ENCODE measurements around the gene MGMT. TPM values are rescaled to one million over a fixed set of nuclear protein-coding genes. Genes with fewer than 3 reads are reported as not detected.

Gene MGMT
- total RNA-seq, 4 donors from 2014 or later: 16.5 to 37.5 (median 32.1) TPM

DNA sequence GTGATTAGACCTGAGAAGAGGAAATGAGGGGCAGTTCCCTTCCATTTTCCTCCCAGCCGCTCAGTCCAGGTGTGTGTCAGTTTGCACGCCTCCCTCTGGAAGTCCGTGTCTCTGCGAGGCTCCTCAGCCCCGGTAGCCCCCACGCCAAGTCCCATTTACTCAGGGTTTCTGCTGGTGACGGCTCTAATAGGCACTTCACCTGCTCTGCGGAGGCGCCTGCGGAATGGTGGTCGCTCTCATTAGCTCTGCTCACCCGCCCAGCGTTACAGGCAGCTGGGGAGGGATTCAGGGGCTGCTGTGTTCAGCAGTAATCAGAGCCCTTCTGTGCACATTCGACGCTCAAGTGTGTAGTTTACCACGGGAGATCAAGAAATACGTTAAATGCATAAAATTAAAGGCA is 179.9 kb downstream of the MGMT start:
- Histone ChIP-seq H3K27ac (no peak overlapping the region), H3K4me3 (no peak overlapping the region), H3K36me3 (peaks cover 0 to 4% of the 10 kb centered on the region in 2 donors), H3K9me3 (no peaks in the 10 kb centered on the region), H3K27me3 (no peaks in the 10 kb centered on the region), H3K4me1 (no peaks in the 10 kb centered on the region)
- WGBS, 2 donors (ENCODE audit: low coverage in 1 of 2): 75 to 100% methylated on average over 1 to 4 of the region's 17 CpGs
- ATAC-seq: no peak
- no peak for TF ChIP-seq POLR2AphosphoS5 (IDR thresholded peaks at IDR 0.05)
- TF ChIP-seq, protein P1, sequence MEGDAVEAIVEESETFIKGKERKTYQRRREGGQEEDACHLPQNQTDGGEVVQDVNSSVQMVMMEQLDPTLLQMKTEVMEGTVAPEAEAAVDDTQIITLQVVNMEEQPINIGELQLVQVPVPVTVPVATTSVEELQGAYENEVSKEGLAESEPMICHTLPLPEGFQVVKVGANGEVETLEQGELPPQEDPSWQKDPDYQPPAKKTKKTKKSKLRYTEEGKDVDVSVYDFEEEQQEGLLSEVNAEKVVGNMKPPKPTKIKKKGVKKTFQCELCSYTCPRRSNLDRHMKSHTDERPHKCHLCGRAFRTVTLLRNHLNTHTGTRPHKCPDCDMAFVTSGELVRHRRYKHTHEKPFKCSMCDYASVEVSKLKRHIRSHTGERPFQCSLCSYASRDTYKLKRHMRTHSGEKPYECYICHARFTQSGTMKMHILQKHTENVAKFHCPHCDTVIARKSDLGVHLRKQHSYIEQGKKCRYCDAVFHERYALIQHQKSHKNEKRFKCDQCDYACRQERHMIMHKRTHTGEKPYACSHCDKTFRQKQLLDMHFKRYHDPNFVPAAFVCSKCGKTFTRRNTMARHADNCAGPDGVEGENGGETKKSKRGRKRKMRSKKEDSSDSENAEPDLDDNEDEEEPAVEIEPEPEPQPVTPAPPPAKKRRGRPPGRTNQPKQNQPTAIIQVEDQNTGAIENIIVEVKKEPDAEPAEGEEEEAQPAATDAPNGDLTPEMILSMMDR (IDR thresholded peaks at IDR 0.05): no peak

DNA sequence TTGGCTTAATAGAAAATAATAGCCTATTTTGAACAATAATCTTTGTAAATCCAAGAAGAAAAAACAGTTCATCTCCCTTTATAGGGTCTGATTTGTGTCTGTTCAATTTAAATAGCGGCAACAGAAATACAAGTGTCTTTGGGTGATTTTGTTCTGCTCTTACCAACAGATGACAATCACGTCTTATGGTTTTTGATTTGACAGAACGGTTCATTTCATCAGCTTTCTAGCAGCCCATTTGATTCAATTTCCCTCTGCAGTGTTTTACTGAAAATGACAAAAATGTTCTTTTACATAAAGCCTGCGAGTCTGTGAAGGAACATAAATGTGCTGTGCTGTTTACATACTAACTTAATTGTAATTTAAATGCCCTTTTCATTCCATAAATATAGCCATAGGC is 180.5 kb downstream of the MGMT start:
- no peak for TF ChIP-seq POLR2AphosphoS5 (IDR thresholded peaks at IDR 0.05)
- H3K4me3 ChIP-seq: no peak overlapping the region
- H3K36me3 ChIP-seq: peaks cover 0 to 4% of the 10 kb centered on the region in 2 donors
- ATAC-seq: no peak
- no peaks in the 10 kb centered on the region for H3K4me1 ChIP-seq
- H3K9me3 ChIP-seq: no peaks in the 10 kb centered on the region
- no peaks in the 10 kb centered on the region for H3K27me3 ChIP-seq
- no peak overlapping the region for H3K27ac ChIP-seq
- 80 to 91% methylated on average over 4 of the region's 4 CpGs for WGBS, 2 donors (ENCODE audit: low coverage in 1 of 2)

DNA sequence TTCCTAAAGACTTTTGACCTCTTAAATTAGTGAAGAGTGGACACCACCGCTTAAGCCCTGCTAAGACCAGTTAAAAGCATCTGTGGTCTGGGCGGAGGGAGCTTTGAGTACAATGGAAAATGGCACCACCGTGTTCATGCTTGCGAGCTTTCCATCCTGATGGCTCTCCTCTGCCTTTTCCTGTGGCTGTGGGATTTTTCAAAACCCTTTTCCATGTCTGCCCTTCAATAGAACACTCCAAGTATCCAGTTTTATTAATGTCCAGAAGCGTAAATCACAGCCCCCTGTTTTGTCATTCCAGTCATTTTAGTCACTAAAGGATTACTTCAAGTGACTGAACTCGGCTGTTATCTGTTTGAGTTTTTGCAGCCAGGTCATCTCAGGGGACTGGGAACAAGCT is 181.8 kb downstream of the MGMT start:
- 79 to 96% methylated on average over 5 to 6 of the region's 6 CpGs for WGBS, 2 donors (ENCODE audit: low coverage in 1 of 2)
- ATAC-seq: no peak
- no peaks in the 10 kb centered on the region for H3K9me3 ChIP-seq
- H3K36me3 ChIP-seq: no peaks in the 10 kb centered on the region
- no peak overlapping the region for H3K4me3 ChIP-seq
- H3K27me3 ChIP-seq: no peaks in the 10 kb centered on the region
- H3K27ac ChIP-seq: no peak overlapping the region
- no peaks in the 10 kb centered on the region for H3K4me1 ChIP-seq
- TF ChIP-seq POLR2A (IDR thresholded peaks at IDR 0.05) (no peak), EP300 (IDR thresholded peaks at IDR 0.05) (no peak), POLR2AphosphoS5 (IDR thresholded peaks at IDR 0.05) (no peak)
- TF ChIP-seq, protein P1 (IDR thresholded peaks at IDR 0.05): no peak

DNA sequence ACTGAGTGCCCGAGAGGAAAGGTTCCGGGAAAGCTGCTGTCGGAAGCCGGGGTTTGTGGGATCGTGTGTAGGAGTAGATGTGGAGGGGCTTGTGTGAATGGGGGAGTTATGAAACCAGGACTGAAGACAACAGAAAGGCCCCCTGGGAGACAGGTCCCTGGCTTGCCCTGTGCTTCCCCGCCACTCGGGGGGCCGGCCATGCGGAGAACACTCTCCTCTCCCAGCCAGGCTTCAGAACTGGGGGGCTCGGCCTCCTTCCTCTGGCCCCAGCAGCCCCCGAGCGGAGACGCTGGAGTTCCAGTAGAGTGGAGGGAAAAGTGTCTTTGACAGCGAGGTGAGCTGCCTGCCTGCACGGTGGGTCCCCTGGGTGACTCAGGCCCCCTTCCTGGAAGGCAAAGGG is 185.0 kb downstream of the MGMT start:
- 100% methylated on average over 1 of the region's 15 CpGs; no CpG with 5 or more reads in 1 of the 2 donors for WGBS, 2 donors (ENCODE audit: low coverage in 1 of 2)

DNA sequence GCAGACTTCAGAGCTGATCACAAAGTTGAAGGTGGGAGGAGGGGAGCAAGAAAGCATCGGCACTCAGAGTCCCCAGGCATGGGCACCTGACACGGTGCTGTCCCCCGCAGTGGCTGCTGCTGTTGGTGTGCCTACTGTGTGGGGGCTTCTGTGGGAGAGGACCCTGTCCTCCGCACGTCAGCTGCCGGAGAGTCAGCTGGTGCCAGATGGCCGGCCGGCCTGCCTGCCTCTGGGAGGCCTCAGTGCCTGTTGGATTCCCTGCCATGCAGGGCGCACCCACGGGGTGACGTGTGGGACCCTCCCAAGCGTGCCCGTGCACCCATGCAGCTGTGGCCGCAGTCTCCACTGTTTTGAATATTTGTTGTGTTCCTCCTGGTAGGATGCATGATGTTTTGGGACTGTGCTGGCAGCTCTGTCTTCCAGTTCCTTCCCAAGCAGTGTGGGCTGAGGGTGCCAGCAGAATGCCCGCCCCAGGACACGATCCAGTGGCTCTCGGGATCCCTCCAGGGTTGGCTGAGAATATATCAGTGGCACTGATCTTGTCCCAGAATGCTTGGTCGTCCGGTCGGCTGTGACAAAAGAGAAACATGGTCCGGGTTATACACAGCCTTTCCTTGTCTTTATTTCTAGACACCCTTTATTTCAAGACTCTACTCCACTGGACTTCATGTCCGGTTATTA is 185.6 kb downstream of the MGMT start:
- ATAC-seq: no peak
- Histone ChIP-seq H3K9me3 (no peaks in the 10 kb centered on the region), H3K36me3 (no peaks in the 10 kb centered on the region), H3K4me1 (no peaks in the 10 kb centered on the region), H3K27ac (no peak overlapping the region), H3K4me3 (no peak overlapping the region), H3K27me3 (no peaks in the 10 kb centered on the region)
- WGBS, 2 donors (ENCODE audit: low coverage in 1 of 2): 86 to 96% methylated on average over 8 to 12 of the region's 22 CpGs
- TF ChIP-seq POLR2A (IDR thresholded peaks at IDR 0.05): no peak
- TF ChIP-seq EP300 (IDR thresholded peaks at IDR 0.05): no peak
- TF ChIP-seq, protein P1 (IDR thresholded peaks at IDR 0.05): no peak

More for the DNA sequence above, 185.0 kb downstream of the MGMT start:
- H3K27me3 ChIP-seq: no peaks in the 10 kb centered on the region
- no peaks in the 10 kb centered on the region for H3K9me3 ChIP-seq
- H3K27ac ChIP-seq: no peak overlapping the region
- no peak for ATAC-seq
- no peaks in the 10 kb centered on the region for H3K4me1 ChIP-seq
- TF ChIP-seq POLR2AphosphoS5 (IDR thresholded peaks at IDR 0.05) (no peak), EP300 (IDR thresholded peaks at IDR 0.05) (no peak), POLR2A (IDR thresholded peaks at IDR 0.05) (no peak)
- TF ChIP-seq, protein P1 (IDR thresholded peaks at IDR 0.05): no peak
- H3K36me3 ChIP-seq: no peaks in the 10 kb centered on the region
- H3K4me3 ChIP-seq: no peak overlapping the region
